Liver (tissue), 9 donors: ENCODE measurements around the gene BCL2L13. TPM values are rescaled to one million over a fixed set of nuclear protein-coding genes. Genes with fewer than 3 reads are reported as not detected.

Experiments
- DNase-seq: peaks from one replicate; pipeline ENCODE4 v3.0.0-alpha.2; 2017; ENCODE audit warnings: low spot score
- H3K27ac ChIP-seq, 2 donors: one replicate each; pipeline ENCODE4 v1.7.0; 2013; ENCODE audit warnings: inconsistent platforms in 2 of 2, low read length in 2 of 2, control low read depth in 1 of 2, low read depth in 1 of 2, mild to moderate bottlenecking in 1 of 2
- H3K27me3 ChIP-seq, 4 donors: one replicate each; pipeline versions ENCODE4 v1.6.1 to v1.7.0; 2013; ENCODE audit warnings: low read length in 3 of 4, inconsistent platforms in 1 of 4, mild to moderate bottlenecking in 1 of 4, moderate library complexity in 1 of 4; ENCODE audit not compliant: control insufficient read depth in 4 of 4, insufficient read depth in 4 of 4
- H3K36me3 ChIP-seq, 4 donors: one replicate each; pipeline versions ENCODE4 v1.6.1 to v1.7.0; 2013; ENCODE audit warnings: low read length in 3 of 4, mild to moderate bottlenecking in 3 of 4, low read depth in 1 of 4, moderate library complexity in 1 of 4; ENCODE audit not compliant: control insufficient read depth in 4 of 4, insufficient read depth in 3 of 4
- H3K4me1 ChIP-seq, 4 donors: one replicate each; pipeline versions ENCODE4 v1.6.1 to v1.7.0; 2013; ENCODE audit warnings: low read length in 3 of 4, mild to moderate bottlenecking in 3 of 4, moderate library complexity in 1 of 4; ENCODE audit not compliant: control insufficient read depth in 4 of 4, insufficient read depth in 4 of 4
- H3K4me3 ChIP-seq, 3 donors: one replicate each; pipeline versions ENCODE4 v1.6.1 to v1.7.0; 2013; ENCODE audit warnings: low read length in 3 of 3, control low read depth in 1 of 3, low read depth in 1 of 3, mild to moderate bottlenecking in 1 of 3
- H3K9ac ChIP-seq, 2 donors: one replicate each; pipeline ENCODE4 v1.7.0; 2013; ENCODE audit warnings: low read length in 2 of 2, mild to moderate bottlenecking in 2 of 2, moderate library complexity in 2 of 2, control low read depth in 1 of 2, low read depth in 1 of 2
- H3K9me3 ChIP-seq, 4 donors: one replicate each; pipeline versions ENCODE4 v1.6.1 to v1.7.0; 2013; ENCODE audit warnings: low read length in 3 of 4; ENCODE audit not compliant: control insufficient read depth in 4 of 4
- ATF3 ChIP-seq: IDR thresholded peaks from 2 replicates; pipeline ENCODE4 v1.6.1; 2016; ENCODE audit warnings: antibody characterized with exemption
- EGR1 ChIP-seq, 2 donors: IDR thresholded peaks; 2 replicates each; pipeline ENCODE4 v1.6.1; 2016 to 2018; ENCODE audit warnings: antibody characterized with exemption in 2 of 2, low read depth in 2 of 2
- FOXA1 ChIP-seq: IDR thresholded peaks from 2 replicates; pipeline ENCODE4 v1.6.1; 2016; ENCODE audit warnings: antibody characterized with exemption
- FOXA2 ChIP-seq: IDR thresholded peaks from 2 replicates; pipeline ENCODE4 v1.6.1; 2016; ENCODE audit warnings: antibody characterized with exemption
- GABPA ChIP-seq, 2 donors: IDR thresholded peaks in 1 of 2; conservative IDR thresholded peaks in 1 of 2; 2 replicates each; pipeline ENCODE4 v1.6.1; 2016; ENCODE audit warnings: antibody characterized with exemption in 2 of 2, mild to moderate bottlenecking in 1 of 2, moderate library complexity in 1 of 2
- HNF4A ChIP-seq, 2 donors: conservative IDR thresholded peaks; 2 replicates each; pipeline ENCODE4 v1.6.1; 2016; ENCODE audit warnings: antibody characterized with exemption in 2 of 2, mild to moderate bottlenecking in 2 of 2
- HNF4G ChIP-seq: IDR thresholded peaks from 2 replicates; pipeline ENCODE4 v1.6.1; 2016; ENCODE audit warnings: antibody characterized with exemption
- JUND ChIP-seq, 2 donors: IDR thresholded peaks; 2 replicates each; pipeline ENCODE4 v1.6.1; 2016; ENCODE audit warnings: antibody characterized with exemption in 2 of 2
- MAX ChIP-seq: IDR thresholded peaks from 2 replicates; pipeline ENCODE4 v1.6.1; 2016; ENCODE audit warnings: antibody characterized with exemption
- NR2F2 ChIP-seq: IDR thresholded peaks from 2 replicates; pipeline ENCODE4 v1.6.1; 2016; ENCODE audit warnings: antibody characterized with exemption
- RAD21 ChIP-seq, 2 donors: IDR thresholded peaks; 2 replicates each; pipeline ENCODE4 v1.6.1; 2016; ENCODE audit warnings: antibody characterized with exemption in 2 of 2, mild to moderate bottlenecking in 2 of 2
- REST ChIP-seq: IDR thresholded peaks from 2 replicates; pipeline ENCODE4 v1.6.1; 2016; ENCODE audit warnings: antibody characterized with exemption, mild to moderate bottlenecking
- SP1 ChIP-seq: IDR thresholded peaks from 2 replicates; pipeline ENCODE4 v1.6.1; 2018; ENCODE audit warnings: antibody characterized with exemption, mild to moderate bottlenecking
- TAF1 ChIP-seq: conservative IDR thresholded peaks from 2 replicates; pipeline ENCODE4 v1.6.1; 2016; ENCODE audit warnings: antibody characterized with exemption, mild to moderate bottlenecking
- YY1 ChIP-seq: IDR thresholded peaks from 2 replicates; pipeline ENCODE4 v1.6.1; 2016; ENCODE audit warnings: antibody characterized with exemption, mild to moderate bottlenecking
- WGBS: extraction: QIAGEN DNeasy Blood & Tissue Kit; methylation state at CpG from one replicate; pipeline ENCODE4 v1.1.7; 2013; 5-methylcytosine and 5-hydroxymethylcytosine counted together
- polyA plus RNA-seq, 2 donors: library from polyadenylated mRNA; stranded (reverse) in 1 of 2; unstranded in 1 of 2; fragments of 200-250 nt in 1 of 2; fragments of >200 nt in 1 of 2; fragmentation: Nextera tagmentation in 1 of 2; extraction: Ambion mirVana in 1 of 2; gene quantifications; one replicate each; pipeline versions ENCODE4 v1.2.1 to v1.2.3, GENCODE V29; 2013 to 2015
- total RNA-seq, 2 donors: library from RNA; depleted of rRNA; stranded (reverse); fragments of >200 nt; gene quantifications; one replicate each; pipeline ENCODE4 v1.2.3, GENCODE V29; 2014
- TF ChIP-seq, protein P1 (sequence below): fragments of 150-350 bp; IDR thresholded peaks from 2 replicates; pipeline ENCODE4 v1.5.1; 2017; ENCODE audit warnings: improper control_type of control experiment, low read depth, low read length; ENCODE audit not compliant: missing input control
- TF ChIP-seq, protein P2 (sequence below): IDR thresholded peaks from 2 replicates; pipeline ENCODE4 v1.6.1; 2016; ENCODE audit warnings: antibody characterized with exemption
- donor health status: healthy.
- donor health status: healthy.
- donor health status: healthy.
- donor health status: healthy.
- donor health status: healthy.

Gene BCL2L13
- total and polyA plus RNA-seq, 4 donors = 22.3 to 31.8 (median 24.5) TPM

DNA sequence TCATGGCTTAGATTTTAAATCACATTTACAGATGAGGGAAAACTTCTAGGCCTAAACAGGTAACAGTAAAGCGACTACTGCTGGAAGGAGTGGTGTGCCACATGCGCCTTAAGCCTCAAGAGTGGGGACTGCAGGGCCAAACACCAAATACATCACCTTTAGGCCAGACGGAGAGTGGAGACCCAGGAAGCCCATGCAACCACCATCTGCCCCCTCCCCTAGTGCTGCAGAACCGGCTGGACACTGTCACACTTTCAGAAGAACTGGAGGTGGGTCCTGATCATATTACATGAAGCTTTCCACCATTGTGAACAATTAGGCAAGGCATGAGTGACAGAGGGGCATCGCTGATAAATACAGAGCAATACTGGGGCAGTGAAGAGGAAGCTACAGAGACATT lies 46.4 kb upstream of the BCL2L13 start (continued):
- TF ChIP-seq REST = no peak
- no peak for TF ChIP-seq RAD21 (IDR thresholded peaks at IDR 0.05)
- no peak for TF ChIP-seq NR2F2

DNA sequence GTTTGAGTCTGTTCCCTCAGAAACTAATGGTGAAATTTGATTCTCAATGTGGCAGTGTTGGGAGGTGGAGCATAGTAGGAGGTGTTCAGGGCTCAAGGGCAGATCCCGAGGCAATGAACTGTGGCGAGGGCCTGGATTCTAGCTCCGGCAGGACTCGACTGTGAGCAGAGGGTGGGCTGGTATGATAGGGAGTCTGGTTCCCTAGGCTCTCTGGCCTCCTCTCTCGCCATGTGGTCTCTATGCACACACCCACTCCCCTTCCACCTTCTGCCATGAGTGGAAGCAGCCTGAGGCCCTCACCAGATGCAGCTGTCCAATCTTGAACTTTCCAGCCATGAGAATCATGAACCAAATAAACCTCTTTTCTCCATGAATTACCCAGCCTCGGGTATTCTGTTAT lies 42.3 kb upstream of the BCL2L13 start:
- H3K27ac ChIP-seq = no peak overlapping the region
- no peak for DNase-seq
- TF ChIP-seq NR2F2 (no peak), HNF4A (conservative IDR thresholded peaks at IDR 0.05) (no peak), JUND (IDR thresholded peaks at IDR 0.05) (no peak), REST (no peak), FOXA1 (no peak), ATF3 (no peak), GABPA (IDR thresholded peaks at IDR 0.05 in 1 of 2, conservative IDR thresholded peaks at IDR 0.05 in 1 of 2) (no peak), MAX (no peak), EGR1 (IDR thresholded peaks at IDR 0.05; ENCODE audit: low read depth in 2 of 2) (no peak), HNF4G (no peak), TAF1 (no peak), RAD21 (IDR thresholded peaks at IDR 0.05) (no peak), YY1 (no peak), SP1 (no peak), FOXA2 (no peak)
- TF ChIP-seq, protein P1, sequence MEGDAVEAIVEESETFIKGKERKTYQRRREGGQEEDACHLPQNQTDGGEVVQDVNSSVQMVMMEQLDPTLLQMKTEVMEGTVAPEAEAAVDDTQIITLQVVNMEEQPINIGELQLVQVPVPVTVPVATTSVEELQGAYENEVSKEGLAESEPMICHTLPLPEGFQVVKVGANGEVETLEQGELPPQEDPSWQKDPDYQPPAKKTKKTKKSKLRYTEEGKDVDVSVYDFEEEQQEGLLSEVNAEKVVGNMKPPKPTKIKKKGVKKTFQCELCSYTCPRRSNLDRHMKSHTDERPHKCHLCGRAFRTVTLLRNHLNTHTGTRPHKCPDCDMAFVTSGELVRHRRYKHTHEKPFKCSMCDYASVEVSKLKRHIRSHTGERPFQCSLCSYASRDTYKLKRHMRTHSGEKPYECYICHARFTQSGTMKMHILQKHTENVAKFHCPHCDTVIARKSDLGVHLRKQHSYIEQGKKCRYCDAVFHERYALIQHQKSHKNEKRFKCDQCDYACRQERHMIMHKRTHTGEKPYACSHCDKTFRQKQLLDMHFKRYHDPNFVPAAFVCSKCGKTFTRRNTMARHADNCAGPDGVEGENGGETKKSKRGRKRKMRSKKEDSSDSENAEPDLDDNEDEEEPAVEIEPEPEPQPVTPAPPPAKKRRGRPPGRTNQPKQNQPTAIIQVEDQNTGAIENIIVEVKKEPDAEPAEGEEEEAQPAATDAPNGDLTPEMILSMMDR = no peak
- TF ChIP-seq, protein P2, sequence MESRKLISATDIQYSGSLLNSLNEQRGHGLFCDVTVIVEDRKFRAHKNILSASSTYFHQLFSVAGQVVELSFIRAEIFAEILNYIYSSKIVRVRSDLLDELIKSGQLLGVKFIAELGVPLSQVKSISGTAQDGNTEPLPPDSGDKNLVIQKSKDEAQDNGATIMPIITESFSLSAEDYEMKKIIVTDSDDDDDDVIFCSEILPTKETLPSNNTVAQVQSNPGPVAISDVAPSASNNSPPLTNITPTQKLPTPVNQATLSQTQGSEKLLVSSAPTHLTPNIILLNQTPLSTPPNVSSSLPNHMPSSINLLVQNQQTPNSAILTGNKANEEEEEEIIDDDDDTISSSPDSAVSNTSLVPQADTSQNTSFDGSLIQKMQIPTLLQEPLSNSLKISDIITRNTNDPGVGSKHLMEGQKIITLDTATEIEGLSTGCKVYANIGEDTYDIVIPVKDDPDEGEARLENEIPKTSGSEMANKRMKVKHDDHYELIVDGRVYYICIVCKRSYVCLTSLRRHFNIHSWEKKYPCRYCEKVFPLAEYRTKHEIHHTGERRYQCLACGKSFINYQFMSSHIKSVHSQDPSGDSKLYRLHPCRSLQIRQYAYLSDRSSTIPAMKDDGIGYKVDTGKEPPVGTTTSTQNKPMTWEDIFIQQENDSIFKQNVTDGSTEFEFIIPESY = no peak
- 100% methylated on average over 6 of the region's 6 CpGs for WGBS
- H3K27me3 ChIP-seq = no peaks in the 10 kb centered on the region
- H3K4me1 ChIP-seq = no peaks in the 10 kb centered on the region
- H3K9ac ChIP-seq = no peak overlapping the region
- peaks cover 11 to 71% (median 64%) of the 10 kb centered on the region in 4 donors for H3K36me3 ChIP-seq
- no peak overlapping the region for H3K4me3 ChIP-seq
- H3K9me3 ChIP-seq = no peaks in the 10 kb centered on the region
